Keratinocyte (primary cell): Measurements from ENCODE around the gene HOPX. TPM values are rescaled to one million over a fixed set of nuclear protein-coding genes. Genes with fewer than 3 reads are reported as not detected.
A peak's percentile ranks its signal among the peaks of the same experiment; 100 is the strongest.

Source experiments
- DNase-seq: peaks from one replicate; pipeline ENCODE4 v3.0.0-alpha.2; 2011; ENCODE audit warnings: low read depth, missing footprints, low spot score
- FAIRE-seq: peaks from 2 replicates; lab custom pipeline; 2011; peaks lifted over from hg19 to GRCh38; lab: Jason Lieb, UNC
- H2AFZ ChIP-seq: 2 replicates; pipeline ENCODE4 v1.6.0; 2012; ENCODE audit warnings: low read length, control low read depth, inconsistent platforms; ENCODE audit not compliant: control insufficient read depth
- H3K27ac ChIP-seq: 2 replicates; pipeline ENCODE4 v1.5.1; 2011; ENCODE audit warnings: low read length; ENCODE audit not compliant: control insufficient read depth, insufficient read depth
- H3K27me3 ChIP-seq: 3 replicates; pipeline ENCODE4 v1.6.0; 2011; ENCODE audit warnings: low read length; ENCODE audit not compliant: control insufficient read depth, insufficient read depth; ENCODE audit errors: extremely low read depth
- H3K36me3 ChIP-seq, 2 experiments: 2 replicates in 1 of 2; 3 replicates in 1 of 2; pipeline ENCODE4 v1.5.1; 2011; ENCODE audit warnings: low read length in 2 of 2, mild to moderate bottlenecking in 1 of 2; ENCODE audit not compliant: control insufficient read depth in 2 of 2, insufficient read depth in 2 of 2; ENCODE audit errors: extremely low read depth in 1 of 2
- H3K4me1 ChIP-seq: 3 replicates; pipeline ENCODE4 v1.5.1; 2011; ENCODE audit warnings: low read length; ENCODE audit not compliant: control insufficient read depth, insufficient read depth; ENCODE audit errors: extremely low read depth
- H3K4me2 ChIP-seq: 3 replicates; pipeline ENCODE4 v1.6.0; 2011; ENCODE audit warnings: low read depth, low read length; ENCODE audit not compliant: control insufficient read depth, insufficient read depth; ENCODE audit errors: extremely low read depth
- H3K4me3 ChIP-seq, 3 experiments: fragments of 200-600 bp in 1 of 3; sonication (generic) in 1 of 3; 2 replicates in 2 of 3; 3 replicates in 1 of 3; pipeline ENCODE4 v1.5.1; 2011 to 2016; ENCODE audit warnings: low read length in 3 of 3, mild to moderate bottlenecking in 3 of 3, control low read depth in 2 of 3, inconsistent platforms in 1 of 3, low read depth in 1 of 3, mixed read lengths in 1 of 3, mixed run types in 1 of 3, moderate library complexity in 1 of 3; ENCODE audit not compliant: control insufficient read depth in 2 of 3, insufficient read depth in 2 of 3; ENCODE audit errors: extremely low read depth in 1 of 3
- H3K79me2 ChIP-seq: 2 replicates; pipeline ENCODE4 v1.6.0; 2012; ENCODE audit warnings: low read length; ENCODE audit not compliant: control insufficient read depth, insufficient read depth
- H3K9ac ChIP-seq: 3 replicates; pipeline ENCODE4 v1.6.0; 2011; ENCODE audit warnings: low read length; ENCODE audit not compliant: control insufficient read depth, insufficient read depth; ENCODE audit errors: extremely low read depth
- H3K9me1 ChIP-seq: 3 replicates; pipeline ENCODE4 v1.6.0; 2011; ENCODE audit warnings: low read length; ENCODE audit not compliant: control insufficient read depth, insufficient read depth; ENCODE audit errors: extremely low read depth
- H3K9me3 ChIP-seq: 2 replicates; pipeline ENCODE4 v1.5.1; 2012; ENCODE audit warnings: low read depth, low read length; ENCODE audit not compliant: control insufficient read depth
- H4K20me1 ChIP-seq: 3 replicates; pipeline ENCODE4 v1.6.0; 2011; ENCODE audit warnings: low read length; ENCODE audit not compliant: control insufficient read depth, insufficient read depth; ENCODE audit errors: extremely low read depth
- CTCF ChIP-seq, 3 experiments: IDR thresholded peaks in 1 of 3; conservative IDR thresholded peaks in 1 of 3; optimal IDR thresholded peaks in 1 of 3; 2 replicates in 2 of 3; 3 replicates in 1 of 3; pipeline versions ENCODE3 to v1.5.1; 2011; ENCODE audit warnings: low read length in 3 of 3, mild to moderate bottlenecking in 3 of 3, moderate library complexity in 2 of 3, control low read depth in 1 of 3, inconsistent platforms in 1 of 3; ENCODE audit not compliant: insufficient read depth in 2 of 3; ENCODE audit errors: extremely low read depth in 1 of 3
- EZH2 ChIP-seq: IDR thresholded peaks from one replicate; pipeline ENCODE4 v1.6.1; 2012; ENCODE audit warnings: inconsistent platforms, mild to moderate bottlenecking, low read length, moderate library complexity
- dilution Hi-C: fragments of 300-500 bp; cut with MboI; formaldehyde crosslinking; loops from one replicate; pipeline ENCODE4 v1.7.0; 2020; ENCODE audit warnings: low sequenced_read_pairs; ENCODE audit not compliant: extremely low pct_ligation_motif_present
- polyA plus RNA-seq, 5 experiments: library from polyadenylated mRNA; depleted of rRNA in 3 of 5; stranded (reverse) in 3 of 5; stranded (forward) in 1 of 5; unstranded in 1 of 5; fragments of >200 nt; gene quantifications; 1 replicate in 1 of 5; 2 replicates in 3 of 5; 3 replicates in 1 of 5; pipeline versions ENCODE4 v1.2.1 to v1.2.3, GENCODE V29; 2011 to 2012; ENCODE audit warnings: missing spikeins in 2 of 5, low read depth in 1 of 5, low replicate concordance in 1 of 5

HOPX gene
- polyA plus RNA-seq, 1 donor (not counting 4 experiments of a cell fraction or from before 2014, with no cell fraction given), result 8.5 TPM

GRCh38 chr4:56708146-56708545 is 27.1 kb upstream of the HOPX start:
- DNase-seq, result no peak
- H3K27me3 ChIP-seq, result no peaks in the 10 kb centered on the region
- TF ChIP-seq CTCF (optimal IDR thresholded peaks at IDR 0.05 in 1 of 3, IDR thresholded peaks at IDR 0.05 in 1 of 3, conservative IDR thresholded peaks at IDR 0.05 in 1 of 3; ENCODE audit: extremely low read depth in 1 of 3, insufficient read depth in 2 of 3, low read length in 3 of 3) (no peak), EZH2 (no peak)

GRCh38 chr4:56705966-56706365 is 24.9 kb upstream of the HOPX start:
- TF ChIP-seq CTCF (optimal IDR thresholded peaks at IDR 0.05 in 1 of 3, IDR thresholded peaks at IDR 0.05 in 1 of 3, conservative IDR thresholded peaks at IDR 0.05 in 1 of 3; ENCODE audit: extremely low read depth in 1 of 3, insufficient read depth in 2 of 3, low read length in 3 of 3) (no peak), EZH2 (no peak)
- Histone ChIP-seq H3K9ac (no peak overlapping the region), H3K36me3 (no peaks in the 10 kb centered on the region), H3K4me3 (no peak overlapping the region), H3K4me2 (no peak overlapping the region), H3K79me2 (no peaks in the 10 kb centered on the region), H3K27me3 (no peaks in the 10 kb centered on the region), H2AFZ (no peak overlapping the region), H4K20me1 (no peaks in the 10 kb centered on the region), H3K9me1 (no peaks in the 10 kb centered on the region), H3K9me3 (no peaks in the 10 kb centered on the region), H3K27ac (no peak overlapping the region), H3K4me1 (peaks cover 11% of the 10 kb centered on the region)
- DNase-seq (no peak), FAIRE-seq (peak; percentile 5)
- dilution Hi-C loops, result no loop called here

More at GRCh38 chr4:56708146-56708545, 27.1 kb upstream of the HOPX start:
- Histone ChIP-seq H3K4me1 (peaks cover 11% of the 10 kb centered on the region), H4K20me1 (no peaks in the 10 kb centered on the region), H3K79me2 (no peaks in the 10 kb centered on the region), H3K9me3 (no peaks in the 10 kb centered on the region), H3K9me1 (no peaks in the 10 kb centered on the region), H3K36me3 (no peaks in the 10 kb centered on the region), H3K9ac (no peak overlapping the region), H3K27ac (no peak overlapping the region), H3K4me2 (no peak overlapping the region), H2AFZ (no peak overlapping the region), H3K4me3 (no peak overlapping the region)
- FAIRE-seq, result no peak
- dilution Hi-C loops, result no loop called here
